IPS-11a (cell line): ENCODE data around the gene SHROOM3.

Experiments used
- H3K4me3 ChIP-seq: one replicate; pipeline ENCODE4 v1.5.1; 2013; ENCODE audit warnings: low read depth, low read length, control low read depth

SHROOM3 gene

GRCh38 chr4:76489686-76490161, 54.7 kb downstream of the SHROOM3 start:
- H3K4me3 ChIP-seq = no peak overlapping the region

- H3K4me3 ChIP-seq = no peak overlapping the region
Observed at GRCh38 chr4:76492055-76492454, 57.0 kb downstream of the SHROOM3 start.

- no peak overlapping the region for H3K4me3 ChIP-seq
Observed at GRCh38 chr4:76494243-76494642, 59.2 kb downstream of the SHROOM3 start.

GRCh38 chr4:76494871-76495590, 60.0 kb downstream of the SHROOM3 start:
- no peak overlapping the region for H3K4me3 ChIP-seq

GRCh38 chr4:76498550-76498949, 63.5 kb downstream of the SHROOM3 start:
- no peak overlapping the region for H3K4me3 ChIP-seq

GRCh38 chr4:76499461-76499860, 64.4 kb downstream of the SHROOM3 start:
- H3K4me3 ChIP-seq = no peak overlapping the region

- no peak overlapping the region for H3K4me3 ChIP-seq
Observed at GRCh38 chr4:76502886-76503285, 67.9 kb downstream of the SHROOM3 start.

- no peak overlapping the region for H3K4me3 ChIP-seq
Observed at GRCh38 chr4:76504613-76505465, 69.8 kb downstream of the SHROOM3 start.

GRCh38 chr4:76511947-76512346, 76.9 kb downstream of the SHROOM3 start:
- no peak overlapping the region for H3K4me3 ChIP-seq

GRCh38 chr4:76513482-76513881, 78.5 kb downstream of the SHROOM3 start:
- H3K4me3 ChIP-seq = no peak overlapping the region

- H3K4me3 ChIP-seq = no peak overlapping the region
Observed at GRCh38 chr4:76514087-76514486, 79.1 kb downstream of the SHROOM3 start.

GRCh38 chr4:76515975-76516843, 81.2 kb downstream of the SHROOM3 start:
- H3K4me3 ChIP-seq = no peak overlapping the region

GRCh38 chr4:76518241-76518640, 83.2 kb downstream of the SHROOM3 start:
- H3K4me3 ChIP-seq = no peak overlapping the region

GRCh38 chr4:76523593-76523992, 88.6 kb downstream of the SHROOM3 start:
- H3K4me3 ChIP-seq = no peak overlapping the region

- H3K4me3 ChIP-seq = no peak overlapping the region
Observed at GRCh38 chr4:76525751-76526150, 90.7 kb downstream of the SHROOM3 start.

- H3K4me3 ChIP-seq = no peak overlapping the region
Observed at GRCh38 chr4:76526585-76526990, 91.6 kb downstream of the SHROOM3 start.

GRCh38 chr4:76527666-76528065, 92.6 kb downstream of the SHROOM3 start:
- H3K4me3 ChIP-seq = no peak overlapping the region

- H3K4me3 ChIP-seq = no peak overlapping the region
Observed at GRCh38 chr4:76531597-76531996, 96.6 kb downstream of the SHROOM3 start.

- no peak overlapping the region for H3K4me3 ChIP-seq
Observed at GRCh38 chr4:76532805-76533204, 97.8 kb downstream of the SHROOM3 start.

GRCh38 chr4:76533314-76533713, 98.3 kb downstream of the SHROOM3 start:
- H3K4me3 ChIP-seq = no peak overlapping the region
